HG03175 (cell line): ENCODE data around the gene KRTAP20-2.

Experiments used
- ATAC-seq: cut with Tn5 transposase; IDR thresholded peaks from one replicate; pipeline ENCODE4 v1.9.1; 2021; ENCODE audit warnings: mild to moderate bottlenecking, moderate library complexity; ENCODE audit not compliant: unreplicated experiment

KRTAP20-2 gene

DNA sequence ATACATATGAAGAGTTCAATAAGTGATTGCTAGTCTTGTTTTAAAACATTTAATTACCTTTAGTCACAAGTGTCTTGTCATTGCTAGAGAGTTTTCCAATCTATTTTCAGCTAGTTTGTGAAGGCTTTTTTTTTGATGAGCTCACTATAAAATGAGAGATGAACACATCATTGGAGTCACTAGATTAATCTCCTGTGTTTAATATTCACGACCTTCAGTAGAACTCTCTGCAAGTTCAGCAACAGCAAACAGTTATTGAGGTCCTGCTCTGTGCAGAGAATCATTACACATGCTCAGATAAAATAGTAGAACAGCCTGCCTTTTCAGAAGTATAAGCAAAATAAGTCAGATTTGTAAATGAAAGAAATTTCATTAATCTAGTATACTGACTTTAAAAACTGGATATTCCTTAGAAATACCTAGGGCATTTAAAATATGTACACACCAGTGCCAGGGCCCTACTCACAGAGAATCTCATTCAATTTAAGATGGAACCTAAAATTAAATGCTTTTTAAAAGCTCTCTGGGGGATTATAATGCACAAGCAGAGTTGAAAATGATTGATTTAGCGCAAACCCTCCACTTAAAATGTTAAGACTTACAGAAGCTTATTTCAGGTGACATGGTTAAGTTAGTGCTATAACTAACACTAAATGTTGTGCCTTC, 38.1 kb downstream of the KRTAP20-2 start:
- ATAC-seq = no peak

DNA sequence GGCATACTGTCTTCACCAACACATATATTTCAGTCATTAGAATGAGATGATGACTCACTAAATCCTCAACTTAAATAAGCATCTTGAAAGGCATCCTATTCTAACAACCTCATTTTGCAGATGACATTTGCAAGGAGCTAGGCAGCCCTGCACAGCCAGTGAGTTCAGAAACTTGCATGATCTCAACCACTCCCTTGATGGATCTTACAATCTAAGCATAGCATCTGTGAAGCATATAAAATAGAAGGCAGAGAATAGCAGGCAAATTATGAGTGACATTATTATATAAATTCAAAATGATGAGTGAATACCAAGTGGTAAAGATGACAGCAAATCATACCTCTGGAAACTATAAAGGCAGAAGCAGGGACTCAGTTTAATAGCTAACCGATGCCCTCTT, 39.3 kb downstream of the KRTAP20-2 start:
- ATAC-seq = no peak

DNA sequence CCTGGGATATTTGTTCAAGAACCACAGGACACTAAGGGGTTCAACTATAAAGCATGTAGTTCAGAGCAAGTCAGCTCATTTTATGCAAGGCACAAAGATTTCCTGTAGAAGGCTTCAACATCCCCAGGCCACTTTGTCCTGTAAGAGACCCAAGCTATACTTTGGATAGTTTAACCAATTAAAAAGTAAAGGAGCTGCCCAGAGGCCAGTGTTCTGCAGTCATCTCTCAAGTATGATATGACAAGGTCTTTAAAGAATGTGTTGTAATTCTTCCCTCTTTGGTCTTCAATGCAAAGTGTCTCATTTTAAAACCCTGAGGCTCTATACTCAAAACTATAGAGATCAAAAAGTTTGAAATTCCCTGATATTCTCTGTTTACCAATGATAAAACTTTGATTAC, 41.7 kb downstream of the KRTAP20-2 start:
- no peak for ATAC-seq

DNA sequence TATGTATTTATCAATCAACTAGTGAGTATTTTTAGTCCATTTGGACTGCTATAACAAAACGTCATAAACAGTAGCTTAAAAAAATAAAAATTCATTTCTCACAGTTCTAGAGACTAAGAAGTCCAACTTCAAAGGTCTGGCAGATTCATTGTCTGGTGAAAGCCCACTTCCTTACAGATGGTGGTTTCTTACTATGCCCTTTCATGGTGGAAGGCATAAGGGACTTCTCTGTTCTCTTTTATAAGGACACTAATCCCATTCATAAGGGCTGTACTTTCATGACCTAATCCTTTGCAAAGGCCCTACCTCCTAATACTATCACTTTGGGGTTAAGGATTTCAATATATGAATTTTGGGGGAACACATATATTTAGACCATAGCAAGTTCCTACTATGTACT, 45.6 kb downstream of the KRTAP20-2 start:
- ATAC-seq = no peak

DNA sequence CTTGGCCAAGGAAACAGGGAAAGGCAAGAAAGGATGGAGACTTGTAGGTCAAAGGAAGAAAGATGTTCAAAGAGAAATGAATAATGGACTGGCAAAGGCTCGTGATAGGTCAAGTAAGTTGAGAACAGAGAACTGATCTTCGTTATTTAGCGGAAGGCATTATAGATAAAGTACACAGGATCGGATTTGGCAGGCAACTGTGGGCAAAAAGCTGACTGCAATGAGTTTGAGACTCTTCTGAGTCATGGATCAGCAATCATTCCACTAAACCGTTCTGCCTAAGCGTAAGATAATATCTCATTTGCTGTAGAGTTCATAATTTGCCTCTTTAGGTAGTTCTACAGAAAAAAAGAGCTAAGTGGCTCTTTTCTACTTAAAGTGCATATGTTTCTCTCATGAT, 49.5 kb downstream of the KRTAP20-2 start:
- no peak for ATAC-seq
